OCI-LY1 (cell line): ENCODE measurements around the gene SLC1A4.
A peak's percentile ranks its signal among the peaks of the same experiment; 100 is the strongest.

Experiments
- H2AFZ ChIP-seq: fragments of 200-600 bp; sonication (generic), shearing (Covaris generic); 2 replicates; pipeline ENCODE4 v1.6.0; 2014; ENCODE audit warnings: antibody characterized with exemption, mild to moderate bottlenecking, low read length
- H3F3A ChIP-seq: fragments of 200-600 bp; sonication (generic), shearing (Covaris generic); 2 replicates; pipeline ENCODE4 v1.6.0; 2014; ENCODE audit warnings: mild to moderate bottlenecking, antibody characterized with exemption, low read length, moderate library complexity; ENCODE audit not compliant: insufficient read depth
- H3K27ac ChIP-seq: fragments of 200-600 bp; sonication (generic); 2 replicates; pipeline ENCODE4 v1.5.1; 2014; ENCODE audit warnings: low read length, mixed run types, mild to moderate bottlenecking, low read depth; ENCODE audit not compliant: poor library complexity, severe bottlenecking
- H3K27me3 ChIP-seq: fragments of 200-600 bp; sonication (generic); 2 replicates; pipeline ENCODE4 v1.6.0; 2014; ENCODE audit warnings: antibody characterized with exemption, mild to moderate bottlenecking, low read length, moderate library complexity; ENCODE audit not compliant: insufficient read depth
- H3K36me3 ChIP-seq: fragments of 200-600 bp; sonication (generic); 2 replicates; pipeline ENCODE4 v1.6.1; 2014; ENCODE audit warnings: mild to moderate bottlenecking, antibody characterized with exemption, low read length, moderate library complexity, mixed read lengths; ENCODE audit not compliant: insufficient read depth
- H3K4me1 ChIP-seq: fragments of 200-600 bp; sonication (generic); 2 replicates; pipeline ENCODE4 v1.5.1; 2014; ENCODE audit warnings: mild to moderate bottlenecking, low read length, moderate library complexity; ENCODE audit not compliant: insufficient read depth, severe bottlenecking
- H3K4me2 ChIP-seq: fragments of 200-600 bp; sonication (generic), shearing (Covaris generic); 2 replicates; pipeline ENCODE4 v1.6.1; 2014; ENCODE audit warnings: low read length
- H3K4me3 ChIP-seq: fragments of 200-600 bp; sonication (generic); 2 replicates; pipeline ENCODE4 v1.5.1; 2014; ENCODE audit warnings: low read length, low read depth, mild to moderate bottlenecking, mixed read lengths; ENCODE audit not compliant: poor library complexity, severe bottlenecking
- H3K79me2 ChIP-seq: fragments of 200-600 bp; shearing (Covaris generic); 2 replicates; pipeline ENCODE4 v1.6.1; 2016; ENCODE audit warnings: mixed run types, low read length, mixed read lengths; ENCODE audit not compliant: insufficient read depth
- H3K9ac ChIP-seq: fragments of 200-600 bp; sonication (generic), shearing (Covaris generic); 2 replicates; pipeline ENCODE4 v1.6.1; 2014; ENCODE audit warnings: mild to moderate bottlenecking, low read length, mixed read lengths
- H3K9me2 ChIP-seq: fragments of 200-600 bp; sonication (generic), shearing (Covaris generic); 2 replicates; pipeline ENCODE4 v1.6.1; 2014; ENCODE audit warnings: low read depth, mild to moderate bottlenecking, low read length, mixed read lengths
- H3K9me3 ChIP-seq: fragments of 200-600 bp; shearing (Covaris generic); 2 replicates; pipeline ENCODE4 v1.6.1; 2014; ENCODE audit warnings: low read length, mixed read lengths
- H4K20me1 ChIP-seq: fragments of 200-600 bp; sonication (generic), shearing (Covaris generic); 2 replicates; pipeline ENCODE4 v1.6.0; 2016; ENCODE audit warnings: mild to moderate bottlenecking, low read length; ENCODE audit not compliant: insufficient read depth
- CTCF ChIP-seq: fragments of 200-600 bp; sonication (generic), shearing (Covaris generic); IDR thresholded peaks from 2 replicates; pipeline ENCODE4 v1.5.1; 2017; ENCODE audit warnings: mild to moderate bottlenecking, antibody characterized with exemption, low read length, moderate library complexity, mixed read lengths
- EZH2 ChIP-seq: fragments of 200-600 bp; sonication (generic), shearing (Covaris generic); IDR thresholded peaks from 2 replicates; pipeline ENCODE4 v1.8.0; 2017; ENCODE audit warnings: borderline replicate concordance, mixed run types, mild to moderate bottlenecking, antibody characterized with exemption, low read length, moderate library complexity, mixed read lengths

SLC1A4 gene

GRCh38 chr2:65017335-65017734, 28.1 kb downstream of the SLC1A4 start:
- Histone ChIP-seq H3F3A (no peaks in the 10 kb centered on the region), H3K4me1 (peaks cover 14% of the 10 kb centered on the region), H3K4me3 (no peak overlapping the region), H3K79me2 (no peaks in the 10 kb centered on the region), H3K9me2 (no peaks in the 10 kb centered on the region), H3K4me2 (no peak overlapping the region), H3K36me3 (peaks cover 93% of the 10 kb centered on the region), H3K9ac (no peak overlapping the region), H3K27ac (no peak overlapping the region), H3K9me3 (no peaks in the 10 kb centered on the region), H2AFZ (no peak overlapping the region), H4K20me1 (no peaks in the 10 kb centered on the region), H3K27me3 (no peaks in the 10 kb centered on the region)
- TF ChIP-seq EZH2 (no peak), CTCF (peak; percentile 67)

DNA sequence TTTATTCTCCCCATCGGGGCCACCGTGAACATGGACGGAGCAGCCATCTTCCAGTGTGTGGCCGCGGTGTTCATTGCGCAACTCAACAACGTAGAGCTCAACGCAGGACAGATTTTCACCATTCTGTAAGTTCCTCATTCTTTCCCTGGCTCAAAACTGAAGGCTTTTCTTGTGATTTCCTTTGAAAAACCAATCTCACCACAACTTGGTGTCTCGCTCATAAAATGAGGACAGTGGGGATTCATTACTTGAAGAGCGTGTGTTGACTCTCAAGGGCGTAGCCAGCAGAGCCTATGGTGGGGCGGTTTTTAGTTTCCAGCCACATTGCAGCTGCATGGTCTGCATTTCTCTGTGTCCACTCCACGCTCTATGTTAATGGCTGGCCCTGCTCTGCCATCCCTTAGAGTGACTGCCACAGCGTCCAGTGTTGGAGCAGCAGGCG, 29.0 kb downstream of the SLC1A4 start:
- H3K9me2 ChIP-seq: no peaks in the 10 kb centered on the region
- H4K20me1 ChIP-seq: no peaks in the 10 kb centered on the region
- H3K27ac ChIP-seq: no peak overlapping the region
- no peaks in the 10 kb centered on the region for H3K9me3 ChIP-seq
- H3K4me2 ChIP-seq: no peak overlapping the region
- H2AFZ ChIP-seq: no peak overlapping the region
- peaks cover 95% of the 10 kb centered on the region for H3K36me3 ChIP-seq
- peaks cover 14% of the 10 kb centered on the region for H3K4me1 ChIP-seq
- no peaks in the 10 kb centered on the region for H3K79me2 ChIP-seq
- H3K27me3 ChIP-seq: no peaks in the 10 kb centered on the region
- no peak overlapping the region for H3K4me3 ChIP-seq
- TF ChIP-seq EZH2 (no peak), CTCF (no peak)
- H3K9ac ChIP-seq: no peak overlapping the region
- no peaks in the 10 kb centered on the region for H3F3A ChIP-seq

DNA sequence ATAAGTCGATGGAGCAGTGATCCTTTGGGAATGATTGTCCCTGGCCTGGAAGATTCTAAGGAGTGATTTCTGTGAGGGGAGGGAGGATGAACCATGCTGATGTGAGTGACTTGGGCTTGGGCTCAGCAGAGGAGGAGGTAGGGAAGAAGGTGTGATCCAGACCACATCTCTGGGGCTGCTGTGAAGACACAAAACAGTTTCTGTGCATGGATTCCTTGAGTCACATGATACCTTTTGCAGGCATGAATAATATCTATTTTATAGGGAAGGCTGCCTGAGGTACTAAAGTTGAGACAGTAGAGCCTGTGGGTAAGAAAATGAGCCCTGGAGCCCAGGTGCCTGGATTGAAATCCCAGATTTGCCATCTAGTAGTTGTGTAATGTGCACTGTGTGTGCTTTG, 29.8 kb downstream of the SLC1A4 start:
- no peak overlapping the region for H3K9ac ChIP-seq
- no peaks in the 10 kb centered on the region for H3K9me3 ChIP-seq
- H3K36me3 ChIP-seq: peaks cover 95% of the 10 kb centered on the region
- H3K79me2 ChIP-seq: no peaks in the 10 kb centered on the region
- H3K4me1 ChIP-seq: peaks cover 22% of the 10 kb centered on the region
- no peaks in the 10 kb centered on the region for H3F3A ChIP-seq
- H4K20me1 ChIP-seq: no peaks in the 10 kb centered on the region
- H3K9me2 ChIP-seq: no peaks in the 10 kb centered on the region
- H2AFZ ChIP-seq: no peak overlapping the region
- H3K4me2 ChIP-seq: no peak overlapping the region
- H3K4me3 ChIP-seq: no peak overlapping the region
- no peak overlapping the region for H3K27ac ChIP-seq
- H3K27me3 ChIP-seq: no peaks in the 10 kb centered on the region
- TF ChIP-seq CTCF (no peak), EZH2 (no peak)
